Cerebellar nuclear complex (tissue), 1 donor: ENCODE measurements around the gene NUP188.

Experiments
- DNase-seq, 2 experiments: peaks; one replicate each; lab custom pipeline; 2025; lab: John Stamatoyannopoulos, UW

NUP188 gene, protein sequence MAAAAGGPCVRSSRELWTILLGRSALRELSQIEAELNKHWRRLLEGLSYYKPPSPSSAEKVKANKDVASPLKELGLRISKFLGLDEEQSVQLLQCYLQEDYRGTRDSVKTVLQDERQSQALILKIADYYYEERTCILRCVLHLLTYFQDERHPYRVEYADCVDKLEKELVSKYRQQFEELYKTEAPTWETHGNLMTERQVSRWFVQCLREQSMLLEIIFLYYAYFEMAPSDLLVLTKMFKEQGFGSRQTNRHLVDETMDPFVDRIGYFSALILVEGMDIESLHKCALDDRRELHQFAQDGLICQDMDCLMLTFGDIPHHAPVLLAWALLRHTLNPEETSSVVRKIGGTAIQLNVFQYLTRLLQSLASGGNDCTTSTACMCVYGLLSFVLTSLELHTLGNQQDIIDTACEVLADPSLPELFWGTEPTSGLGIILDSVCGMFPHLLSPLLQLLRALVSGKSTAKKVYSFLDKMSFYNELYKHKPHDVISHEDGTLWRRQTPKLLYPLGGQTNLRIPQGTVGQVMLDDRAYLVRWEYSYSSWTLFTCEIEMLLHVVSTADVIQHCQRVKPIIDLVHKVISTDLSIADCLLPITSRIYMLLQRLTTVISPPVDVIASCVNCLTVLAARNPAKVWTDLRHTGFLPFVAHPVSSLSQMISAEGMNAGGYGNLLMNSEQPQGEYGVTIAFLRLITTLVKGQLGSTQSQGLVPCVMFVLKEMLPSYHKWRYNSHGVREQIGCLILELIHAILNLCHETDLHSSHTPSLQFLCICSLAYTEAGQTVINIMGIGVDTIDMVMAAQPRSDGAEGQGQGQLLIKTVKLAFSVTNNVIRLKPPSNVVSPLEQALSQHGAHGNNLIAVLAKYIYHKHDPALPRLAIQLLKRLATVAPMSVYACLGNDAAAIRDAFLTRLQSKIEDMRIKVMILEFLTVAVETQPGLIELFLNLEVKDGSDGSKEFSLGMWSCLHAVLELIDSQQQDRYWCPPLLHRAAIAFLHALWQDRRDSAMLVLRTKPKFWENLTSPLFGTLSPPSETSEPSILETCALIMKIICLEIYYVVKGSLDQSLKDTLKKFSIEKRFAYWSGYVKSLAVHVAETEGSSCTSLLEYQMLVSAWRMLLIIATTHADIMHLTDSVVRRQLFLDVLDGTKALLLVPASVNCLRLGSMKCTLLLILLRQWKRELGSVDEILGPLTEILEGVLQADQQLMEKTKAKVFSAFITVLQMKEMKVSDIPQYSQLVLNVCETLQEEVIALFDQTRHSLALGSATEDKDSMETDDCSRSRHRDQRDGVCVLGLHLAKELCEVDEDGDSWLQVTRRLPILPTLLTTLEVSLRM (N-terminal part only)

DNA sequence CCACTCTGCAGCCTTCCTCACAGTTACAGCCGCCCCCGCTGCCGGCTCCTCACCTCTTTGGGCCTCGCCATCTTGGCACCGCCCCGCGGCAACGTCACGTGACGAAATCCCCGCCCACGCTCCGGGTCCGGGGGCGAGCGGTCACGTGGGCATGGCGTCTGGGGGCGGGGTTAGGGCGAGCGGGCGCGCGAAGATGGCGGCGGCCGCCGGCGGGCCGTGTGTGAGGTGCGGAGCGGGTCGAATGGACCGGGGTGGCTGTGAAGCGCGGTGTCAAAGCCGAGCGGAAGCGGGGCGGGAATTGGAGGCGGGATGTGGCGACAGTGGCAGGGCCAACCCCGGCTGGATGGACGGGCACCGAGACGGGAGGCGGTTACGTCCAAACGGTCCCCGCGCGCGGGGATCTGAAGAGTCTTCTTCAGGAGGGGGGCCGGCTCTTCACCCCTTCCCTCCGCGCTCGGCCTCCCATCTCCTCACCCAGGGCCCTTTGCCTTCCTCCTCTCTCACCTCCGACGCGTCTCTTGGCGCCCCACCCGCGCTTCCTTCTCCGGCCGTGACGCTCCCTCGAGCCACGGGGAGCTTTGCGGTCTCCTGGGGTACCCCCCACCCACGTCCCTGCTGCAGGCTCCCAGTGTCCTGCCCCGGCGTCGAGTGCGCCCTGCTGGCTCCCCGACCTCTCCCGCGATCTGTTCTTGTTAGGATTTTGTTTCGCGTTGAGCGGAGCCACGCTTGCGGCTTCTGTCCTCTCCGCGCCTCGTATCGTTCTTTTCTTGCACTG lies at the start of gene NUP188, which contains the start of gene DOLK:
TSS of gene NUP188 (plus strand) at position 173 of the 775 bp plus-strand sequence. CDS start at position 194, 21 bp downstream.
TSS of gene DOLK (minus strand) at position 77 of the 775 bp plus-strand sequence. CDS start 300 bp downstream, outside the sequence.
- peak in 1 of 2 experiments; percentile 78 for DNase-seq

DNA sequence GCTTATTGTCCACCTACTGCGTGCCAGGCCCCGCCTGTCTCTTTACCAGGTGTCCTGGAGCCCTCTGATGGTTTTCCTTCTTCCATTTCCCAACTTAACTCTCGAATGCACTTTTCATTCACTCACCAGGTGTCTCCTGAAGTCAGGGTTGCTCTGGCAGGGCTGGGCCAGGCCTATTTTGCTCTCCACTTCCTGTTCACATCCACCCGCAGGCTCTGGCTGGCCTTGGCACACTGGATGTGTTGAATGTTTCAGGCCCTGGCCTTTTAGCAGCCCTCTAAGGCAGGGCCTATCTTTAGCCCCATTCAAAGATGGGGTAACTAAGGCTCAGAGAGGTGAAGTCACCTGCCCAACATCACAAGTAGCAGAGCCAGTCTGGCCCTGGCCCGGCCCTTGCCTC lies 49.1 kb upstream of the NUP188 start:
- no peak for DNase-seq

DNA sequence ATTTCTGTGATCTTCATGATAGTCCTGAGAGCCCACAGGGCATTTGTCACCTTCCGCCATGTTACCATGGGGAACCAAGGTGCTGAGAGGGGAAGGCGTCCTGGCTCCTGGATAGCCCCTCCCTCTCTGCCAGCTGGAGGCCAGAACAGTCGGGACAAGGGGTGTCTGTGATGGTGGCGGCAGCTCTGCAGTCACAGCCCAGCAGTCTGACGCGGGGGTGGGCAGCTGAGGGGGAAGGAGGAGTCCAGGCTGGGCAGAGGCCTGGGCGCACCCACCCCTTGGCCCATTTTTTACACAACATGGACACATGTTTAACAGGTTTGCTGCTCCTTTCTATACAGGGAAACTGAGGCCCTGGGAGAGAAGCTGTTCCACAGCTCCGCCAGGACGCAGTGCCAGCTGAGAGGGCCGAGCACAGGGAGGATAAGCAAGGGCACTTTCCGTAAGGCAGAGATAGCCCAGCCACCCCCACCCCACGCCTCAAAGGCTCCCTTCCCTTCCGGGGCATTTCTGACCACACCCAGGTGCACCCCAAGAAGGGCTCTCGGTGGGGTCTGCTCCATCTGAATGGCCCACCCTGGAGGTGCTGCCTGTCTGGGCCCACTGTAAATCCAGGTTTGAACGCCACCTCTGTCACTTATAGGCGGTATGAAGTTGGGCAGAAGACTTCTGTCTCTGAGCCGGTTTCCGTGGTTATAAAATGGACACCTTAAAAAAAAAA lies 48.5 kb upstream of the NUP188 start:
- no peak for DNase-seq

DNA sequence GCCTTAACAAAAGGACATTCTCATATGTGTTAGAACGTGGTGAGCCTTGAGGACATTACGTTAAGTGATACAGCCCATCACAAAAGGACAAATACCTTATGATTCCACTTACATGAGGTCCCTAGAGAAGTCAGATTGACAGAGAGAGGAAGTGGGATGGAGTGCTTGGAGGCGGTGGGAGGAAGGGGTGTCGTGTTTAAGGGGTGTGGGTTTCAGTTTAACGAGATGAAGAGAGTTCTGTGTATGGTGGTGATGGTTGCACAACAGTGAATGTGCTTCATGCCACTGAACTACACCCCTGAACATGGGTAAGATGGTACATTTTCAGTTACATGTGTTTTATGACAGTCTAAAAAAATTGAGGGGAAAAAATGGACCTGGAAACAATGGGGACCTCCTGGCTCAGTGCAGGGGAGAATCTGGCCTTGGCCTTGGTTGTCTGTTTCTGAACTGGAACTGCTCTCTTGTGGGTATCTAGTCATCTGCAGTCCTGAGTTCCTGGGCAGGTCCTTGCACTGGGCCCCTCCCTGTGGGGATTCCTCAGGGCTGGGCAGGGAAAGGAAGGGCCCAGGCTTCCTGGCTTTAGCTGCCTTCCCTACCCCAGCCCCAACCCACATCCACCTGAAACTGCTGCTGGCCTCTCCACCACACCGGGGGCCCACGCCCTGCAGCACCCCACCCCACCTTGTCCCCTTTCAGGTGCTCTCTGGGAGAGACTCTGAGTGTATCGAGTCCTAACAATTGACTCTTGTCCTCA lies 47.8 kb upstream of the NUP188 start:
- no peak for DNase-seq

DNA sequence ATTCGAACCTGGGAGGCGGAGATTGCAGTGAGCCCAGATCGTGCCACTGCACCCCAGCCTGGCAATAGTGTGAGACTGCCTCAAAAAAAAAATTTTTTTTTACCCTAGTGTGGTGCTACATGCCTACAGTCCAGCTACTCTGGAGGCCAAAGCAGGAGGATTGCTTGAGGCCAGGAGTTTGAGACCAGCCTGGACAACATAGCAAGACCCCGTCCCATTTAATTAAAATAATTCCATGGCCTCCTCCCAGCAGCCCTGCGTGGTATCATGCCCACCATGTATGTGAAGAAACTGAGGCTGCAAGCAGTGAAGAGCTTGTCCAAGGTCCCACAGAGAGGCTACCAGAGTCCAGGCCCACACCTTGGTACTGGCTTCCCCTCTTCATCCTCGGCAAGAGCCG lies 46.1 kb upstream of the NUP188 start:
- no peak for DNase-seq

DNA sequence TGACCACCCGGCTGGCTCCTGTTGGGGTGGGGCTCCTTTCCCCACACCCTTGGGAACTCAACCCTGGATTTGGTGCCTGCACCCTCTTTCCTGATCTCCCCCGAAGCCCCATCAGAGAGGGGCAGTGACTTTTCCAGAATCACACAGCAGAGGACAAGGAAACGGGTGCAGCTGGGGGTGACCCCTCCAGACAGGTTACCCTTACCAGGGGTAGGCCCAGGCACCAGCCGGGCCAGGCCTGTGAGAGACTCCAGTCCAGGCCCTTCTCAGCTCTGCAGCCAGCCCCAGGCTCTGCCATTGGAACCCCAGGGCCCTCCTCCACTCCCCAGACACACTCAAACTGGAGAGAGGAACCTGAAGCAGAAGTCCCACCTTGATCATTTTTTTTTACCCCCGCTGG lies 45.7 kb upstream of the NUP188 start:
- no peak for DNase-seq

DNA sequence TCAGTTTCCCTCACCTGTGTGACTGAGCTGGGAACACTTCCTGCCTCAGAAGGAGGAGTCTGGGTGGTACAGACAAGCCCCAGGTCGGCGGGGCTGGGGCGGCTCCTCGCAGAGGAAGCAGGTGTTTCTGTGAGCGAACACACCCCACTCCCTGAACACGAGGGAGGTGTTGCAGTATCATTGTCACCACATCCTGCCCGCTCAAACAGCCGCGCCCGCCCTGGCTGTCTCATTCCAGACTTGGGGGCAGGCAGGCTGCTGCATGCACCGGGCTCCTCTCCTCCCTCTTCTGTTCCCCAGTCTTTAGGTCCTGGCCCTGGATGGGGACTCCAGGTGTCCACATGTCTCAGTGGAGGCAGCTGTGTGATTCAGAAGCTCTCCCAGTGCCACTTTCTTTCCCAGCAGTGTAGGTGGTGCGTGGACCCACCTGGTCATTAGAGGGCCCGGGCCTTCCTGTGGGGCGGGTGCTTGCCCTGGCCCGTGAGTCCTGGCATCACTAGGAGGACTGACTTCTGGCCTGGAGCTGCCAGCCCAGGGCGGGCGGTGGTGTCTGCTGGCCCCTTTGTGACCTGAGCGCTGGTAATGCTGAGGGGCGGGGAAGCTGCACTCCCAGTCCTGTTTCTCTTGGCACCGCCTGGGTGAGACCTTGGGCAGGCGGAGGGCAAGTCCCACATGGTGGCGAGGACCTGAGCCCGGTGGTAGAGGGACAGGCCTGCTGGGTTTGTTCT lies 45.0 kb upstream of the NUP188 start:
- no peak for DNase-seq

DNA sequence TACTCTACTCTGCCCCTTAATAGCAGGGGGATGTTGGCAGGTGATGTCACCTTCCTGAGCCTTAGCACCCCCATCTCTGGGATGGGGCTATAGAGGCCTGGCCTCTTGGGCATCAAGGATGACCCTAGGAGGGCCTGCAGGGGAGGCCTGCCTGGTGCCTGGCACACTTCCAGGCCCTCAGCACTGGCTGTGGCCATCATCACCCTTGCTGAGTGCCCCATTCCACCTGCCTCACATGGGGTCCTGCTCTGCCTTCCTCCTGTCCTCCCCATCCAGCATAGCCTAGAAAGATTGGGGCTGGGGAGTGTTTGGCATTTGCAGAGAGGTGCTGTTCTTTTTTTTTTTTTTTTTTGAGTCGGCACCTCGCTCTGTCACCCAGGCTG lies 44.4 kb upstream of the NUP188 start:
- no peak for DNase-seq

DNA sequence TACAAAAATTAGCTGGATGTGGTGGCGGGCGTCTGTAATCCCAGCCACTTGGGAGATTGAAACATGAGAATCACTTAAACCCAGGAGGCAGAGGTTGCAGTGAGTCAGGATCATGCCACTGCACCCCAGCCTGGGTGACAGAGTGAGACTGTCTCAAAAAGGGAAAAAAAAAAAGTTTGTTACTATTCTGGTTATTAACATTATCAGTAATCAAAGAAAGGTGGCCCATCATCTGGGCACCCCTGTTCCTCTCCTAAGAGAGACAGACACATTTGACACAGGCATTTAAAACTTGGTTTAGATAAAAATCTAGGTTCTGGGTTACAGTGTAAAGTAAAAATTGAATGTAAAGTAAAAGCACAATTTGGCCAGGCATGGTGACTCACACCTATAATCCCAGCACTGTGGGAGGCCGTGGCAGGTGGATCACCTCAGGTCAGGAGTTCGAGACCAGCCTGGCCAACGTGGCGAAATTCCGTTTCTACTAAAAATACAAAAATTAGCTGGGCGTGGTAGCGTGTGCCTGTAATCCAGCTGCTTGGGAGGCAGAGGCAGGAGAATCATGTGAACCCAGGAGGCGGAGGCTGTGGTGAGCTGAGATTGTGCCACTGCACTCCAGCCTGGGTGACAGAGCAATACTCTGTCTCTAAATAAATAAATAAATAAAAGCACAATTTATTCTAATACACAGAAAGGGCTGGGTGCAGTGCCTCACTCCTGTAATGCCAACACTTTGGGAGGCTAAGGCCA lies 43.5 kb upstream of the NUP188 start:
- DNase-seq: no peak

DNA sequence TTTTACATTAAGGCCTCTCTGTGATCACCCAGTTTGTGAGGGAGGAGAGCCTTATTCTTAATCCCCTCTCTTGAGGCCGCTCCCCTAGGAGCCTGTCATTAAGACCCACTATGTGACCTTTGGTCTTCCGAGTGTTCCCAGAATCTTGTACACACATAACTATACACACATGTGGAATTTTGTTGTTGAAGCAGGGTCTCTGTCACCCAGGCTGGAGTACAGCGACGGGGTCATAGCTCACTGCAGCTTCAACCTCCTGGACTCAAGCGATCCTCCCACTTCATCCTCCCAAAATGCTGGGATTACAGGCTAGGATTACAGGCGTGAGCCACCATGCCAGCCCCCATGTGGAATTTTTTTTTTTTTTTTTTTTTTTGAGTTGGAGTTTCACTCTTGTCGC lies 41.5 kb upstream of the NUP188 start:
- DNase-seq: no peak

DNA sequence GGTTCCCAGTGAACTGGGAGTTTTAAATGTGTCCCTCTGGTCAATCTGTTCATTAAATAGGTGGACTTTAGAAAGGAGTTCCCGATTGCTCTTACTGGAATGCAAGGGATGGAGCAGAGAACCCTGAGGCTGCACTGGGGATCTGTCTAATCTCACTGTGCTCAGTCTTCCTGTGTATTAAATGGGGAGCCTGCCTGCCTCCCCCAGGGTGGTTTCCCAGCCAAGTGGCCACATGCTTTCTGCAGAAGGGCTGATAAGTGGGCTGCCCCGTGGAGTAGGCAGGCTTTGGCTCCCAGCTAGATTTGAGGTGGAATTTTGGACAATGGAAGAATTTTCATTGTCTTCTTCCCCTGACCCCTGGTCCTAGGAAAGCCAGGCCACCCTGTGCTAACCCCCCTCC lies 40.8 kb upstream of the NUP188 start:
- DNase-seq: no peak

DNA sequence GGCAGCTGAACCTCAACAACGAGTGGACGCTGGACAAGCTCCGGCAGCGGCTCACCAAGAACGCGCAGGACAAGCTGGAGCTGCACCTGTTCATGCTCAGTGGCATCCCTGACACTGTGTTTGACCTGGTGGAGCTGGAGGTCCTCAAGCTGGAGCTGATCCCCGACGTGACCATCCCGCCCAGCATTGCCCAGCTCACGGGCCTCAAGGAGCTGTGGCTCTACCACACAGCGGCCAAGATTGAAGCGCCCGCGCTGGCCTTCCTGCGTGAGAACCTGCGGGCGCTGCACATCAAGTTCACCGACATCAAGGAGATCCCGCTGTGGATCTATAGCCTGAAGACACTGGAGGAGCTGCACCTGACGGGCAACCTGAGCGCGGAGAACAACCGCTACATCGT lies 39.1 kb upstream of the NUP188 start:
- DNase-seq: no peak

DNA sequence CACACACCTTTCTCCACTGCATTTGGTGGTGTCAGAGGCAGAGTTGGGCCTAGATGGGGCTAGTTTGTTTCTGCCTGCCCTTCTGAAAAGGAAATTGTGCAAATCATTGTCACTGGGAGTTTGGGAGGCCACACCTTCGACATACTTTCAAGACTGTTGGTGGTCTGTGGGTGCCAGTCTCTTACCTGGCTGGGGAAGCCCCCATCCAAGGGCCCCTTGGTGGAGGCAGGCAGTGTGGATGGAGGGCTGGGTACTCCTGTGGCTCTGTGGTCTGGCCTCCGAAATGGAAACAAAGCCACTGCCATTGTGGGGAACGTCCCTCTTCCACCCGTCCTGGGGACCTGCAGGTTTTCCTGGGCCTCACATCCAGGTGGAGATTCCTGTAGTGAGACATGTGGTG lies 37.6 kb upstream of the NUP188 start:
- no peak for DNase-seq

DNA sequence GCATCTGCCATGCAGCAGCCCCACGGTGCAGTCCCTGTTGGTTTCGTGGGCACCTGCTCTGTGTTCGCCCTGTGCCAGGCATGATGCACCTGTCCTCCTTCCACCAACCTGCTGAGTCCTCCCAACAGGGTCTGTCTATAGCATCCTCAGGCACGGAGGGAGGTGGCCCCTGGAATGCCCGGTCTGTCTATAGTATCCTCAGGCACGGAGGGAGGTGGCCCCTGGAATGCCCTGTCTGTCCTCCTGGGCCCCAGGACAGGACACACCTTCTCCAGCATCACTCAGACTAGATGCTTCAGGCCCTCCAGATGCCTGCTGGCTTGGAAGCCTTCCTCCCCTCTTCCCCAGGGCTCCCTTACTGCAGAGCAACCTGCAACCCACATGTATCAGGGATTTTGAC lies 36.6 kb upstream of the NUP188 start:
- no peak for DNase-seq

DNA sequence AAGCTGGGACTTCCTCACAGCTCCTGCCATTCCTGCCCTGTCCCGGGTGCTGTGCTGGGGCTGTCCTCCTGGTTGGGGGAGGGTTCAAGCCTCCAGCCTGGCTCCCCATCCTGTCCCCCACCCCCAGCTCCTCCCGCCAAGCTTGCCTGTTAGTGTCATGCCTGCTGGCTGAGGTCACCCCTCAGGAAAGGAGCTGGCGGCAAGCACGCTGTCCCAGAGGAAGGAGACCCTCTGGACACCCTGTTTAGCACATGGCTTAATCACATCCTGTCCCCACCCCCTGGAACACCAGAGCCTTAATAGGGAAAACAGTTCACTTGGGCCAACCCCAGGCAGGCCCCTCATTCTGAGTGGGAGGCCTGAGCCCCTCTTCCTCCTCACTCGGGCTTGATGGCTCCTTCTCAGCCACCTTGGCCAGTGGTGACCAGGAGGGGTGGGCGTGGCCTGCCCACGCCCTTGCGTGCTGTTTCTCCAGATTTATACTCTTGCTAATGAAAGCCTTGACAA lies 35.9 kb upstream of the NUP188 start:
- DNase-seq: no peak

DNA sequence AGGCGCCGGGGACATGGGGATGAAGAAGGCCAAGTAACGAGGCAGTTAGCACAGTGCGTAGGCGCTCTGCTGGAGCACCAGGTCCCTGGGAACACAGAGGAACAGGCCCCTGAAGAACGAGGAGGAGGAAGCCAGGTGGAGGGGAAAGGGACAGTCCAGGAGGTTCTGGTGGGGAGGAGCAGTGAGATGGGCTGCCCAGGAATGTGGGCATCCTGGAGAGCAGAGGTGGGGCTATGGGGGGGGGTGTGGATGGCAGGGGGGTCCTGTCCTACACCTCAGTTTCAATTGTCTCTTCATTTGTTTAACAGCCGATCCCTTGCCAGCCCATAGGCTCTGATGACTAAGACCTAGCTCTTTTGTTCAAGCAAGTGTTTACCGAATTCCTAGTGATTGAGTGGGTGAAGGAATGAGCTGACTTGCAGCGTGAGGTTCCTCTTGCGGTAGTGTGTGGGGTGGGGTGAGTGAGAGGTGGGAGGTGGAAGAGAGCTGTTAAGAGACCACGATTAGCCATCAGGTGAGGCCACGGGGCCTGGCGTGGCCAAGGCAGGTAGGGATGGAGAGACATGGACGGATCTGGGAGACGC lies 35.1 kb upstream of the NUP188 start:
- DNase-seq: no peak

DNA sequence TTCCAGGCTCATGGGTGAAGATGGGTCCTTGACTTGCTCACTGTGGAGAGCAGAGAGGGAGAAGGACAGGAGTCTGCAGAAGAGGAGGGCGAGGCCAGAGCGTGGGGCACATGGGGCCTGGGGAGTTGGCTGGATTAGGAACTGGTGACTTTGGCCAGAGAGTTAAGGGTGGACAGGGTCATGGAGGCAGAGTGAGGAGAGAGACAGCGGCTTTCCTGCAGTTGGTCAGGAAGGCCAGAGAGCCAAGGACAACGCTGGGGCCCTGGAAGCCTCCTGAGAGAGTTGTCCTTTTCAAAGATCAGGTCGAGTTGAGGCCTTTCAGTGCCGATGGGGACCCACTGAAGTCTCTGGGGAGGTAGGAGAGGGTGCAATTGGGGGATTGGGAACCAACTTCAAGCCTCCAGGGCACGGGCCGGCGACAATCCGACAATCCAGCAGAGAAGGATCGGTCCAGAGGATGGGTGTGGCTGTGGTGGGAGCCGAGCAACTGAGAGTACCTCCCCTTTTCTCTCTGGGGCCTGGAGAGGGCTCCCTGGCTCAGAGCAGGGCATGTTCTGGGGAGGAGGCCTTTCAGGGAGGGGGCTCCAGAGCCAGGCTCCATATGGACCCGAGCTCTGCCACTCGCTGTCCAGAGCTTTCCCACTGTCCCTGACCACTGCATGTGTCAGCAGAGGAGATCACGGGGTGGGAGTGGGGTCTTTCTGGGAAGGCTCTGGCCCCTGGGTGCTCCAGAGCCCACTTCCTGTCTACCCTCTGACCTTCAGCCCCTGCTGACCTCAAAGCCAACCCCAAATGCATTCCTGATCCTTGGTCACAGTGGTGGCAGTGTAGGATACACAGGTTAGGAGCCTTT lies 34.2 kb upstream of the NUP188 start:
- no peak for DNase-seq
